ENCODE results near the gene MFAP1.

The MFAP1 gene

DNA sequence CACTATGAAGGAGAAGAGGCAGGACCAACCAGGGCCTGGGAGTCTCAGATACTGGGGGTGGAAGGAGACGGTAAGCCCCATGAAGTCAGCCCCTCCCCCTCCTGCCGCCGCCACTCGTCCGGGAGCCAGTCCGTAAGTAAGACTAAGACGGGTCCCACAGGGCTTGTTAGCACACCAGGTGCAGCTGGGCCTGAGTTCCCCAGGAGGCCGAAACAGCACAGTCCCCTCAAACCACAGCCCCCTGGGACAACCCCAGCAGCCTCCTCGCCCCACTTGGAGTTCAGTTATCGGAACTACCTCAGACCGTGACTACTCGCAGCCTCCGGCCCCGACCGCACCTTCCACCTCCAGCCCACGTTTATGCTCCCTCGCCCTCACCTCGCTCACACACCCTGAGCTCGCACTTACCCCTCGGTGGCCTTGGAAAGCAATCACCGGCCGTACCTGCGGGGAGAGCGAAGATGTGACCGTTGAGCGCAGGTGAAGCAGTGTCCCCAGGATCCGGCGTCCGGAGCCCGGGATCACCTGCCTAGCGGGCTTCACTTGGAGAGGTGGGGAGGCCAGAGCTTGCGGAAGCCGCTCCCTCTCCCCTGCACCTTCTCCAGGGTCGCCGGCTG, 48.3 kb downstream of the MFAP1 start:
- peak; percentile 40 for DNase-seq (ENCODE audit: low spot score)

- DNase-seq (ENCODE audit: low spot score), result peak; percentile 95
Measured at GRCh38 chr15:43775411-43775965, 49.0 kb downstream of the MFAP1 start.

DNA sequence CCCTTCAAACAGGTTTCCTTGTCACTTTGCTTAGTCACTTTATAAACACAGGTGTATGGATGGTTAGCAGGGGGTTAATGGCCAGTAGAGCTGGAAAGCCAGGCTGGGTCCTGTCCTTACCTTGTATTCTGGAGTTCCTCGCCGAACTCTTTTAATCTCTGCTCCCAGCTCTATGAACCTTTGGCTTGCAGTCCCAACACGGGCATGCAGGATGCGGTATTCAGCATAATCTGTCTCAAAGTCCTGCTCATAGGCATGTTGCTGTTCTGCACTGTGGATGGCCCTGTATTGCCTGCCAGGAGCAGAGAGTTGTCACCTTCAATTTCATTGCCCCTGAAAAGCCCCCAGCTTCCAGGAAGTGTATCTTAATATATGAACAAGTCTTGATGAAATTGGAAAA, 50.4 kb downstream of the MFAP1 start:
- DNase-seq (ENCODE audit: low spot score), result no peak

DNA sequence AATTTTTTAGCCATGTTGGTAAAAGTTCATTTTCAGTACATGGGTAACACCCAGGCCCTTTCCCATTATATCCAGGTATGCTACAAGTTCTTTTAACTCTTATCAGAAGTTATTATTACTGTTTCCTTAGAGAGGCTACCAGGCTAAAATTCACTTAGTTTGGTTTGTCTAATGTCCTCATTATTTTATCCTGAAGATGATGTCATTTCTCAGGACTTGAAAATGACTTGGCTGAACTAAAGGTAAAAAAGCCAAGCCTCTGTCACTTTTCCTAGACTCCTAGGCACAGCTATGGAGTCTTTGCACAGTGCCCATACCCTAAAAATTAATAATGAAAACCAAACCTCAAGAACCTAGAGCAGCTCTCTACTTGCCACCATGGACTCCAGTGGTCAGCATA, 51.9 kb downstream of the MFAP1 start:
- no peak for DNase-seq (ENCODE audit: low spot score)

GRCh38 chr15:43771816-43772215, 52.7 kb downstream of the MFAP1 start:
- DNase-seq (ENCODE audit: low spot score), result no peak

GRCh38 chr15:43769584-43770228, 54.8 kb downstream of the MFAP1 start:
- peak; percentile 50 for DNase-seq (ENCODE audit: low spot score)

DNA sequence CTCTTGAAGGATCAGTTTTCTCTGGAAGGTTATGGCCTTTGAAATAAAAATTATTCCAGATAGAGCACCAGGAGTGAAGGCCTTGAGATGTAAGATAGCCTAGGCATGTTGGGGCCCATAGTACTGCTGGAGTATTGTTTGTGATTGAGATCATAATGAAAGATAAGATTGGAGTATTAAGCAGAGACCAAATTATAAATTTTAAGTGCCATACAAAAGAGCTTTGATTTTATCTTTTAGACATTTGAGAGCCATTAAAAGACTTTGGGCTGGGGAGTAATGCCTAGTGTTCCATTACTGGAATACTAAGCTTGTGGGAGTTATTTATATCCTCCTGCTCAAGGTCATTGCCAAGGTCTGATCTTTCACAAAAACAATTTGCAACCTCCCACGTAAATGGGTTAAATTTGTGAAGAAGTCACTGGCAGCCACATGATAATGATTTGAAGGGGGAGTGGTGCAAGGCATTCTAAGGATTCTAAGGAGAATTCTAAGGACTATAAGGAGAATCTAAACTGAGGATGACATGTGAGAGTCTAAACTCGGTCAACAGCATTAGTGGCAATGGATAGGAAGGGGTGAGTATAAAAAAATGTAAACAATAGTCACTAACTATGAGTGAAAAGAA, 60.6 kb downstream of the MFAP1 start:
- no peak for DNase-seq (ENCODE audit: low spot score)

DNA sequence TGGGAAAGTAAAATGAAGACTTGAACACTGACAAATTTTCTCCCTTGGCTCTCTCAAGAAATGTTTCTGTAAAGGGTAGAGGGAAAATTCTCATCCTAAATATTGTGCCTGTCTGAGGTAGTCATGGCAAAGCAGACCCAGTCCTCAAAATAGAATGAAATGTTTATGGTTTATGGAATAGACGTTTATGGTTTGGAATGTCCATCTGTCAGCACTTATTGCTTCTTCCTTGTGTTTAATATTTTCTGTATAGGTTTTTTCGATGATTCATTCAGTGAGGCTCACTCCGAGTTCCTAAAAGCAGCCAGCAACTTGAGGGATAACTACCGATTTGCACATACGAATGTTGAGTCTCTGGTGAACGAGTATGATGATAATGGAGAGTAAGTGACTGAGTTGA, 61.7 kb downstream of the MFAP1 start:
- no peak for DNase-seq (ENCODE audit: low spot score)

Measured in LoVo (cell line).